ENCODE measurements around the gene PRRX1.

The PRRX1 gene

GRCh38 chr1:170691258-170691657 is 27.3 kb downstream of the PRRX1 start:
- DNase-seq (ENCODE audit: low read depth in 2 of 2): no peak

GRCh38 chr1:170692866-170693575 is 29.1 kb downstream of the PRRX1 start:
- no peak for DNase-seq (ENCODE audit: low read depth in 2 of 2)

DNA sequence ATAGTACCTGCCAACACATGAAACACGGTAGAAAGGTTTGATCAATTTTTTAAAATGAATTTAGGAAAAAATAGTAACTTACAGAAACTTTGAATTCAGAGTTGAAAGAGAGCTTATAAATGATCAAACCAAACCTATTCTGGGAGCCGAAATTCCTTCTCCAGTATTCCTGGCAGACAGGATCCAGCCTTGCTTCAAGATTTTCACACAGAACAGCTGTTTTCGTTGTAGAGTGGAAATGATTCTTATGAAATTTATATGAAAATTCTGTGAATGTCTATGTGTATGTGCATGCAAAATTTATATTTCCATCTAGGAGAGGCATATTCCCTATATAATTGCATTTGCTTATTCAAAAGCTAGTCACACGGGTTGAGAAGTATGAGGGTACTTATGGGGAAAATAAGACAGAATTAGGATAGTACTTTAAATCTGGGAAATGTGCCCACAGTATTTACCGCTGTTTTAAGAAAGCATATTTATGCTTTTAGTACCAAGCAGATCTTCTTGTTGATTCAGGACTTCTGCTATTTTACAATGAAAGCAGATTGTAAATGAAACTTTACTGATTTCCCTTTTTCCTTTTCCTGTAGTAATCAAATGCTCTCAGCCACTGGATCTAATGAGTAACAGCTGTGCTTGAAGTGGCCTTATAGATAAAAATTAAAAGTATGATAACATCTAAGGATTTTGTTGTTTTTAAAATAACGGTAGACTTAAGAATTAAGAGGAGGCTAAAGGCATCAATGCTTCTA is 30.4 kb downstream of the PRRX1 start:
- no peak for DNase-seq (ENCODE audit: low read depth in 2 of 2)

DNA sequence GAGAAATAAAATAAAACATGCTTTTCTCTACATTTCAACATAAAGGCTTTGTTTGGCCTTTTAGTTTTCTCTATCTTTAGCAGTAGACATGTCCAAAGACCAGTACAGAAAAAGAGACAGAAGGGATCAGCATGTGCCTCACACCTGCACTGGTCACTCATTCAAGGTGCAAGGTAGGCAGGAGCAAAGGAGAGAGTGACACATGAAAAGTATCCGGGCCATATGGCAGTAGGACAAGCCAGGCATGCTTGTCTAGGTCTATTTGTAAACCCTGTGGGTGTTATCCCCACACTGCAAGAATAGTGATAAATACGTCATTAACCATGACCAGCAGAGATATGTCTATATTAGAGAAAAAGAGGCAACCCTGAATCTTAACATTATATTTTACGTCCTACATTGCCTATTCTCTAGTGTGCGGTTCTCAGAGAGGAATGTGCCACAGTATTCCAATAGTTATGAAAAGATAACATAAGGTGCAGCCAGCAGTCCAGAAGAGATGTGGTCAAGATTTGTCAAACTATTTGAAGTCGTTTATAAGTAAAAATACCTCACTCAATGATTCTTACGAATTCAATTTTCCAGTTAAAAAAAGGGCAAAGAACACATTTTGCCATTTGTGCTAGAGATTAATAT is 32.1 kb downstream of the PRRX1 start:
- no peak for DNase-seq (ENCODE audit: low read depth in 2 of 2)

- no peak for DNase-seq (ENCODE audit: low read depth in 2 of 2)
Measured at GRCh38 chr1:170696591-170697290, 32.8 kb downstream of the PRRX1 start.

GRCh38 chr1:170697316-170697715 is 33.4 kb downstream of the PRRX1 start:
- no peak for DNase-seq (ENCODE audit: low read depth in 2 of 2)

GRCh38 chr1:170698301-170699275 is 34.7 kb downstream of the PRRX1 start:
- no peak for DNase-seq (ENCODE audit: low read depth in 2 of 2)

- DNase-seq (ENCODE audit: low read depth in 2 of 2): no peak
Measured at GRCh38 chr1:170699696-170700095, 35.8 kb downstream of the PRRX1 start.

DNA sequence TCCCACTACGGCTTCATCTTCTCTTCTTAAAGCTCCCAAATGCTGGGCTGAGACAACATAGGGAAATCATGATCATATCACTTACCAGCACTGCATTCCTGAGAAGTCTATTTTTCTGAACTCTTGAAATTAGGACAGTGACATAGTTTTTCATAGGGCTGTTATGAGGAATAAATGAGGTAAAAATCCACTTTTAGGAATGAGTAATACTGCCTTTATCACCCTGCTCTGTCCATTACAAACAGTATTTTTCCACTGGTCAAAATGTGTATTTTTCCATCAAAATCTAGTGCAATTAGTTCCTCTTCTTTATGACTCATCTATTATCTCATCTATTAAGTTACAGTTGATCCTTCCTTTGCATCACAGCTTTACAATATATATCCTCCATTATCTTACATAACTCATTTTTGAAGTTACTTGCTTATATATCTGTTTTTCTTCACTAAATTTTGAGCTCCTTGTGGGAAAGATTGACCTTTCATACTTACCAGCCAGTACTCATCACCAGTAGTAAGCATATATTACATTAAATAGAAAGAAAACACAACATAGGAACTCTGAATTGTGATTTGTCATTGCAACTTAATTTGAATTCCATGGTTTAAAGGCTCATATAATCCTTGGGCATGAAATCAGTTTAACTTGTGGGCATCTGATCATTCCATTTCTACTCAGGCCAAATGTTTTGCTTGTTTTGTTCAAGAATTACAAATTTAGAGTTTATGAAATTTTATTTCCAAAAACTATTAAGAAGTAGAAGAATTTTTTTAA is 37.1 kb downstream of the PRRX1 start:
- no peak for DNase-seq (ENCODE audit: low read depth in 2 of 2)

- DNase-seq (ENCODE audit: low read depth in 2 of 2): no peak
Measured at GRCh38 chr1:170701962-170702361, 38.0 kb downstream of the PRRX1 start.

GRCh38 chr1:170703591-170703990 is 39.7 kb downstream of the PRRX1 start:
- no peak for DNase-seq (ENCODE audit: low read depth in 2 of 2)

- DNase-seq (ENCODE audit: low read depth in 2 of 2): no peak
Measured at GRCh38 chr1:170704256-170704655, 40.3 kb downstream of the PRRX1 start.

- no peak for DNase-seq (ENCODE audit: low read depth in 2 of 2)
Measured at GRCh38 chr1:170705981-170706380, 42.0 kb downstream of the PRRX1 start.

DNA sequence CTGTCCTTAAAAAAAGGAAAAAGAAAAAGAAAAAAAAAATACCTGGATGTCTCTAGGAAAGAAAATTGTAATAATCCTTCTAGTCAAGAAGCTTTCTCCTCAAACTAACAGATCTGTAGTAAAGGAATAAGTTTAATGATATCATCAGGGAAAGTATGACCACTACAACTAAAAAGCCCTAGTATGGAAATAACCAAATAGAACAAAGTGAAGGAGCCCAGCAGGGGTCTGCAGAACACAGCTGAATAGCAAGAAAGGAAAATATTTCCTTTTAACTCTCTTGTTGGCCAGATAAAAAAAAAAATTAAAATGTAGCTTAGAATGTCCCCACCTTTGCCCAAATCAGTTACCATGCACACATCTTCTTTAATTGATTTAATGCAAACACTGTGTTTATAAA is 43.2 kb downstream of the PRRX1 start:
- no peak for DNase-seq (ENCODE audit: low read depth in 2 of 2)

DNA sequence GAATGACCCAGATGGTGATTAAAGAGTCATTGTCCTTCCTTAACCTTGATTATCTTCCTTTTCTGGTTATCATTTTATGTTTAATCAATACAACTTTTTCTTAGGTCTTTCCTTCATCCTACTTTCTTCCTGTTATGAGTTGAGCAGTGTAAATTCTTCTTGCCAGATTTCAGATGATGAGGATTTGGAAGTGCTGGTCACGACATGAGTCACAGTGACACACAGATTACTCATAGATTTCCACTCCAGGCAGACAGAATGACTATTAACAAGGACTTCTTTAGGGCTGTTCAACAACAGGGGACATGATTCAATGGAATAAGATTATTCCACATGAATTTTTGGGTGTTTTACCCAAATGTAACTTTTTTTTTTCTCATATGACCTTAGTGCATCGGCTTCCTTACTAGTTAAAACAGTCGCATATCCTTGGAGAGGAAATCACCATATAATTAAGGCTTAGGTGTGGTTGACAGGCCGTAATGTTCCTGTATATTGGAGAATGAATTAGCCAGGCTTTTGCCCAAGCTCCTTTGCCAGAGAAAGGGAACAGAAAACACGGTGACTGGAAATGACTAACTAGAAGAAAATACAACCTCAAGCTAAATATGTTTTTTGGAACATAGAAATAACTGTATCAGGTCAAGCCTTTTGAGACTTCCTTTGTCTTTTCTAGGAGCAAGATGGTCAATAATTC is 44.2 kb downstream of the PRRX1 start:
- no peak for DNase-seq (ENCODE audit: low read depth in 2 of 2)

DNA sequence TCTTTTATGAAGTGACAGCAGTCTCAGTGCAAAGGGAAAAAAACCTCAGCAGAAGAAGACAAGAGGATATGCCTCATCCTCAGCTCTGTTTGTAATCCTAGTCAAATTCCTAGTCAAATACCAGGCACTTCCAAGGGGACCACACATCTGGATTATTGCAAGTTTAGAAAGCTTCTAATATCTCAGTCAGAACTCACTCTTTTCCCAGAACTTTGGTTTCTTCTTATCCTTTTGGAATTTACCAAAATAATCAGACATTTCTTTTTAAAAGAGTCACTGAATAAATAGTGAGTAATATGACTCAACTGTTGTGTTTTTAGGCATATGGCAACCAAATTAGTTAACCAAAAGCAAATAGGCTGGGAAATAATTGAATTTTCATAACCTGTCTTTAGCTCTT is 47.8 kb downstream of the PRRX1 start:
- DNase-seq (ENCODE audit: low read depth in 2 of 2): no peak

DNA sequence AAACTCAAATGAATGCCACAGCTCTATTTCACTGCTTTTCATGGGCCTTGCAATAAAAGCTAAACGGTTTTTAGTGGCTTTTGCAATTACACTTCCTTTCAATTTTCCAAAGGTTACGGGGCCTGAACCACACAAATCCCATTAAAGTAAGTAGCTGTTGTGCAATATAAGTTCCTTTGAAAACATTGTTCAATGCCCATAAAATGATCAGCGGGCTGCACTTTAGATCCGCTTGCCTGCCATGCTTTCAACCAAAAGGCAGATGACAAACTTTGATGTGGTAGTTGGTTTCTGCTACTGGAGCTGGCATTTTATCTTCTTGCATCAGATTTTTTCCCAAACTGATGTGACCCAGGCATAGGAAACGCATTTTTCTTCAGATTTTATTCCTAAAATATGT is 50.2 kb downstream of the PRRX1 start:
- no peak for DNase-seq (ENCODE audit: low read depth in 2 of 2)

DNA sequence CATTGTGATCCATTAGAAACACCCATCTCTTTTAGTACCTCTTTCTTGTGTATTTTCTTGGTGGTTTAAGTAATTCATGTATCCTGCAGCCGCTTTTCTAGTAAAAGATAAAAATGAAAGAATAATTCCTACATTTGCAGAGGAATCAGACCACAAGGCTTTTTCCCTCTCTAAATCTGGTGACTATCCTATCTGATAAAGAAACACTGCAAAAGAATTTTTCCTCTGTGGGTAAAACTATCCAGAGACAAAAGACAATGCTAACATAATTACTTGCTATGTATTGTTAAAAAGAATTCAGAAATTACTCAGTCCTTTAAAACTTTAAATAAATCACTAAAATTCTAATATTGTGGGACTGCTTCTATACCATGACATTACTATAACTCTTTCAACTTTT is 51.0 kb downstream of the PRRX1 start:
- no peak for DNase-seq (ENCODE audit: low read depth in 2 of 2)

- no peak for DNase-seq (ENCODE audit: low read depth in 2 of 2)
Measured at GRCh38 chr1:170716835-170717429, 53.0 kb downstream of the PRRX1 start.

All from stimulated activated CD4-positive, alpha-beta T cell treated with anti-CD3 and anti-CD28 coated beads, Interleukin-12 subunit alpha, Interleukin-12 subunit beta, amount 100 ng/mL, for 24 hours (primary cell).